Upper lobe of left lung (tissue), 6 donors: ENCODE measurements around the gene PTPRH. TPM values are rescaled to one million over a fixed set of nuclear protein-coding genes. Genes with fewer than 3 reads are reported as not detected.
A peak's percentile ranks its signal among the peaks of the same experiment; 100 is the strongest.

Source experiments
- ATAC-seq, 2 donors: fragments of 200-7000 bp; cut with Tn5 transposase; one replicate each; pipeline ENCODE4 v1.9.1; 2022; ENCODE audit warnings: mild to moderate bottlenecking in 2 of 2, moderate library complexity in 2 of 2; ENCODE audit not compliant: low FRiP score in 2 of 2
- DNase-seq, 2 donors: peaks; one replicate each; pipeline ENCODE4 v3.0.0-alpha.2; 2019 to 2020
- H3K27ac ChIP-seq, 4 donors: fragments of 200-600 bp; sonication (generic); one replicate each; pipeline ENCODE4 v1.5.1; 2016 to 2019
- H3K27me3 ChIP-seq, 4 donors: fragments of 200-600 bp; sonication (generic); one replicate each; pipeline ENCODE4 v1.5.1; 2017 to 2019
- H3K36me3 ChIP-seq, 4 donors: fragments of 200-600 bp; sonication (generic); one replicate each; pipeline ENCODE4 v1.5.1; 2016 to 2019
- H3K4me1 ChIP-seq, 4 donors: fragments of 200-600 bp; sonication (generic); one replicate each; pipeline ENCODE4 v1.5.1; 2018 to 2019
- H3K4me3 ChIP-seq, 4 donors: fragments of 200-600 bp; sonication (generic); one replicate each; pipeline ENCODE4 v1.5.1; 2017 to 2019; ENCODE audit warnings: mild to moderate bottlenecking in 2 of 4, moderate library complexity in 1 of 4
- H3K9me3 ChIP-seq, 4 donors: fragments of 200-600 bp; sonication (generic); one replicate each; pipeline ENCODE4 v1.5.1; 2018 to 2019
- EP300 ChIP-seq, 4 donors: sonication (generic); formaldehyde crosslinking; IDR thresholded peaks; one replicate each; pipeline ENCODE4 v1.5.1; 2017; ENCODE audit warnings: antibody characterized with exemption in 4 of 4, control low read depth in 2 of 4
- POLR2A ChIP-seq, 4 donors: fragments of 450-650 bp; IDR thresholded peaks; one replicate each; pipeline ENCODE4 v1.5.1; 2016 to 2017; ENCODE audit warnings: antibody characterized with exemption in 4 of 4, mild to moderate bottlenecking in 2 of 4
- POLR2AphosphoS5 ChIP-seq, 2 donors: sonication (generic); formaldehyde crosslinking; IDR thresholded peaks; one replicate each; pipeline ENCODE4 v1.5.1; 2017; ENCODE audit warnings: antibody characterized with exemption in 2 of 2
- whole genome bisulfite sequencing, 2 donors: methylation state at CpG; one replicate each; pipeline ENCODE4 v1.1.5; 2017 to 2018; 5-methylcytosine and 5-hydroxymethylcytosine counted together
- total RNA-seq, 6 donors: library from RNA; depleted of rRNA in 4 of 6; stranded (reverse); fragments of >200 nt in 4 of 6; gene quantifications; one replicate each; pipeline versions ENCODE4 v1.1.0 to v1.2.1, GENCODE V29; 2016 to 2021
- TF ChIP-seq, protein P1 (sequence below), 6 experiments: fragments of 450-650 bp in 4 of 6; fragments of 200-600 bp in 2 of 6; sonication (generic) in 2 of 6; IDR thresholded peaks; one replicate each; pipeline ENCODE4 v1.5.1; 2016 to 2019; ENCODE audit warnings: antibody characterized with exemption in 6 of 6
- donor health status: DM: no; HTN: no; CAD: no; lungs with moderate emphysema.
- donor health status: DM: no; HTN: yes; CAD: no; lungs with severe emphysema.

PTPRH gene
- total RNA-seq, 6 donors from 2014 or later = 0.30 to 3.1 (median 0.67) TPM; not detected in 1

DNA sequence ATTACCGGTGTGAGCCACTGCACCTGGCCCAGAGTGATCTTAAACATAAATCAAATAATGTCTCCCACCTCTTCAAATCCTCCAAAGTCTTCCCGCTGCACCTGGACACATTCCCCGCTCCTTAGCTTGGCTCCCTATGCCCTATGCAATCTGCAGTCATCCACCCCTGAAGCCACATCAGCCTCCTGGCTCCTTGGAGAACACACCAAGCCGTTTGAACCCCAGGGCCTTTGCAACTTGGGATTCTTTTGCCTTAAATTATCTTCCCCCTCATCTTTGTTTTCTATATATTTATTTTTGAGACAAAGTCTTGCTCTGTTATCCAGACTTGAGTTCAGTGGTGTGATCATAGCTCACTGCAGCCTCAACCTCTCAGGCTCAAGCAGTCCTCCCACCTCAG, 40.2 kb downstream of the PTPRH start:
- peaks cover 9 to 30% (median 18%) of the 10 kb centered on the region in 4 donors for H3K4me1 ChIP-seq
- no peaks in the 10 kb centered on the region for H3K36me3 ChIP-seq
- WGBS, 2 donors = 63 to 66% methylated on average over 4 of the region's 4 CpGs
- peaks cover 2 to 53% (median 20%) of the 10 kb centered on the region in 4 donors for H3K27me3 ChIP-seq
- DNase-seq (no peak), ATAC-seq (no peak)
- TF ChIP-seq POLR2A (IDR thresholded peaks at IDR 0.05) = no peak
- TF ChIP-seq POLR2AphosphoS5 (IDR thresholded peaks at IDR 0.05) = no peak
- TF ChIP-seq EP300 (IDR thresholded peaks at IDR 0.05) = no peak
- TF ChIP-seq, protein P1, sequence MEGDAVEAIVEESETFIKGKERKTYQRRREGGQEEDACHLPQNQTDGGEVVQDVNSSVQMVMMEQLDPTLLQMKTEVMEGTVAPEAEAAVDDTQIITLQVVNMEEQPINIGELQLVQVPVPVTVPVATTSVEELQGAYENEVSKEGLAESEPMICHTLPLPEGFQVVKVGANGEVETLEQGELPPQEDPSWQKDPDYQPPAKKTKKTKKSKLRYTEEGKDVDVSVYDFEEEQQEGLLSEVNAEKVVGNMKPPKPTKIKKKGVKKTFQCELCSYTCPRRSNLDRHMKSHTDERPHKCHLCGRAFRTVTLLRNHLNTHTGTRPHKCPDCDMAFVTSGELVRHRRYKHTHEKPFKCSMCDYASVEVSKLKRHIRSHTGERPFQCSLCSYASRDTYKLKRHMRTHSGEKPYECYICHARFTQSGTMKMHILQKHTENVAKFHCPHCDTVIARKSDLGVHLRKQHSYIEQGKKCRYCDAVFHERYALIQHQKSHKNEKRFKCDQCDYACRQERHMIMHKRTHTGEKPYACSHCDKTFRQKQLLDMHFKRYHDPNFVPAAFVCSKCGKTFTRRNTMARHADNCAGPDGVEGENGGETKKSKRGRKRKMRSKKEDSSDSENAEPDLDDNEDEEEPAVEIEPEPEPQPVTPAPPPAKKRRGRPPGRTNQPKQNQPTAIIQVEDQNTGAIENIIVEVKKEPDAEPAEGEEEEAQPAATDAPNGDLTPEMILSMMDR (IDR thresholded peaks at IDR 0.05) = no peak
- H3K4me3 ChIP-seq = no peak overlapping the region
- H3K27ac ChIP-seq = no peak overlapping the region
- no peaks in the 10 kb centered on the region for H3K9me3 ChIP-seq

DNA sequence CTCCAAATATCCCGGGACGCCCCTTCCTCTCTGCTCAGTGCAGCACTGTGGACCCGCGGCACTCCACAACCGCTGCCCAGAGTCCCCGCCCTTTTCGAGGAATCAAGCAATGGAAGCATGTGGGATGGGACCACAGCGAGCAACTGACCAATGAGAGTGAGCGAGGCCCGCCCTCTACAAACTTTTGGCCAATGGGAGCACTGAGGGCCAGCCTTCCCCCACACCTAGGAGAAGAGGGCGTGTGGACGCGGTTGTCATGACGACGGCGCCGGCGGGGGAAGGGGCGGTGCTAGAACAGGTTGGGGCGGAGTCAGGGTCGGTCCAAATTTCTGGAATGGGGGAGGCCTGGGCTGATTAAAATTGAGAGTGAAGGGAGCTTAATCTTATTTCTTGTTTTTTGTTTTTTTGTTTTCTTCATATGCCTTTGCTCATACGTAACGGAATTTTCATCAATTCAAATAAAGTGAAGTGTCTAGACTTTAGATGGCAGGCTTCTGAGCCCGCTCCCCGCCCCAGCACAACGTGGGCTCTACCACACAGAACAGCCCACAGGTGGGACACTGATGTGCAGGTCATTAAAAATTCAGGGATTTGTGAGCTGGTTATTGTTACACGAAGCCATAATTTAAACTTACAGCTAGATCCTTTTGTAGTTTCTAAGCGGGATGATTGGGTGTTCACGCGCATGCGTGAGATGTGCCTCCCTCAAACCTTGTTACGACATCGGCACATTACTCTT, 42.6 kb downstream of the PTPRH start, which contains the start of gene DNAAF3:
Gene DNAAF3 (minus strand): TSS at position 84 of the 739 bp plus-strand sequence. CDS start 200 bp downstream, outside the sequence.
- DNase-seq (peak; percentile 93 to 95), ATAC-seq (peak; percentile 98)
- Histone ChIP-seq H3K4me1 (peaks cover 4 to 20% (median 9%) of the 10 kb centered on the region in 4 donors), H3K4me3 (peak within 1 kb of the TSS; percentile 29 to 60 (median 49)), H3K27ac (no peak within 1 kb of the TSS), H3K9me3 (no peaks in the 10 kb centered on the region), H3K36me3 (no peaks in the 10 kb centered on the region), H3K27me3 (peaks cover 0 to 39% (median 15%) of the 10 kb centered on the region in 4 donors)
- TF ChIP-seq, protein P1 (IDR thresholded peaks at IDR 0.05) = no peak
- TF ChIP-seq POLR2A (IDR thresholded peaks at IDR 0.05) (no peak), POLR2AphosphoS5 (IDR thresholded peaks at IDR 0.05) (no peak), EP300 (IDR thresholded peaks at IDR 0.05) (no peak)
- WGBS, 2 donors = 3% methylated on average over 28 to 33 of the region's 33 CpGs

DNA sequence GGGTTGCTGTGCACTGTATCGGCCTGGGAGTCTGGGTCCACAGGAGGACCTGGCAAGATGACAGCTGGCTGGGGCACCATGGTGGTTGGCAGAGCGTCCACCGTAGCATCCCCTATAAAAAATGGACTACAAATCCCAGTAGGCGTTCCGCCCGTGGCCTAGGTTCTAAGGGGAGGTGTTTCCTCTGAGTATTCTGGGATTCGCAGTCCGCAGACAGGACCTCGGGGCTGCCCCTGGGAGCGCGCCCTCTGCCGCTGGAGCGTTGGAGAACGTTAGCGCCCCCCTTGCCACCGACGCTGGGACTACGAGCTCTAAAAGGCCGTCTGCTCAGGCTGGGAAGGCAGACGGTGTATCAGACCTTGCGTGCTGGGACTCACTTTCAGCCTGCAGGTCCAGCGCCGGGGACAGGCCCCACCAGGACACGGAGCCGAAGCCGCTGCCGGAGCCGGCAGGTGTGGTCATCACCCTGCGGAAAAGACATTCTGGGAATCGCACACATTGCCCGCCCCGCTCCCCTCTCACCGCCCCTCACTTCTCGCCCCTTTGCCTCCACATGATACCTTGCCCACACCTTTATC, 43.3 kb downstream of the PTPRH start:
- Histone ChIP-seq H3K9me3 (no peaks in the 10 kb centered on the region), H3K4me1 (peaks cover 4 to 21% (median 9%) of the 10 kb centered on the region in 4 donors), H3K36me3 (no peaks in the 10 kb centered on the region), H3K27ac (no peak overlapping the region), H3K27me3 (peaks cover 0 to 44% (median 18%) of the 10 kb centered on the region in 4 donors), H3K4me3 (peak overlapping the region; percentile 29 to 60 (median 49))
- DNase-seq (peak; percentile 66 to 86), ATAC-seq (peak; percentile 56 to 92)
- WGBS, 2 donors = 3 to 7% methylated on average over 16 to 30 of the region's 34 CpGs
- TF ChIP-seq, protein P1 (IDR thresholded peaks at IDR 0.05) = peak in 2 of 6 experiments; percentile 15 to 47
- TF ChIP-seq EP300 (IDR thresholded peaks at IDR 0.05) = no peak

- no peak for ATAC-seq
- WGBS, 2 donors = 32 to 34% methylated on average over 28 to 54 of the region's 61 CpGs
- no peak overlapping the region for H3K27ac ChIP-seq
- H3K4me3 ChIP-seq = no peak overlapping the region
- H3K36me3 ChIP-seq = no peaks in the 10 kb centered on the region
- H3K4me1 ChIP-seq = peaks cover 2 to 24% (median 5%) of the 10 kb centered on the region in 4 donors
- no peaks in the 10 kb centered on the region for H3K9me3 ChIP-seq
- peak in 1 of 2 donors; percentile 74 for DNase-seq
- TF ChIP-seq POLR2A (IDR thresholded peaks at IDR 0.05) (no peak), POLR2AphosphoS5 (IDR thresholded peaks at IDR 0.05) (no peak), EP300 (IDR thresholded peaks at IDR 0.05) (no peak)
- TF ChIP-seq, protein P1 (IDR thresholded peaks at IDR 0.05) = no peak
- peaks cover 0 to 49% (median 20%) of the 10 kb centered on the region in 4 donors for H3K27me3 ChIP-seq
Observed at GRCh38 chr19:55161571-55162322, 47.6 kb downstream of the PTPRH start.
